Stomach (tissue), 9 donors: ENCODE results near the gene SEZ6L2. TPM values are rescaled to one million over a fixed set of nuclear protein-coding genes. Genes with fewer than 3 reads are reported as not detected.

Experiments
- DNase-seq, 2 donors: peaks; one replicate each; pipeline versions ENCODE4 v3.0.0 to v3.0.0-alpha.2; 2013 to 2019
- H3K27ac ChIP-seq, 5 donors: fragments of 200-600 bp in 4 of 5; sonication (generic) in 4 of 5; one replicate each; pipeline ENCODE4 v1.5.1; 2013 to 2019; ENCODE audit warnings: mild to moderate bottlenecking in 1 of 5, moderate library complexity in 1 of 5
- H3K27me3 ChIP-seq, 3 donors: fragments of 200-600 bp; sonication (generic); one replicate each; pipeline ENCODE4 v1.5.1; 2017 to 2019; ENCODE audit warnings: mixed run types in 1 of 3
- H3K36me3 ChIP-seq, 4 donors: fragments of 200-600 bp; sonication (generic); 1 replicate in 3 of 4; 2 replicates in 1 of 4; pipeline ENCODE4 v1.5.1; 2016 to 2019
- H3K4me1 ChIP-seq, 4 donors: fragments of 200-600 bp; sonication (generic); one replicate each; pipeline ENCODE4 v1.5.1; 2016 to 2019
- H3K4me3 ChIP-seq, 4 donors: fragments of 200-600 bp; sonication (generic) in 3 of 4; one replicate each; pipeline ENCODE4 v1.5.1; 2016 to 2019; ENCODE audit warnings: mild to moderate bottlenecking in 1 of 4
- H3K9me3 ChIP-seq, 4 donors: fragments of 200-600 bp; sonication (generic); one replicate each; pipeline ENCODE4 v1.5.1; 2016 to 2019
- EP300 ChIP-seq: sonication (generic); formaldehyde crosslinking; IDR thresholded peaks from one replicate; pipeline ENCODE4 v1.6.1; 2017; ENCODE audit warnings: antibody characterized with exemption
- POLR2A ChIP-seq, 4 donors: fragments of 450-650 bp; IDR thresholded peaks; one replicate each; pipeline ENCODE4 v1.6.1; 2016; ENCODE audit warnings: antibody characterized with exemption in 4 of 4, control low read depth in 2 of 4, mild to moderate bottlenecking in 1 of 4, moderate library complexity in 1 of 4
- POLR2AphosphoS5 ChIP-seq, 3 donors: sonication (generic); formaldehyde crosslinking; IDR thresholded peaks; one replicate each; pipeline ENCODE4 v1.6.1; 2016; ENCODE audit warnings: antibody characterized with exemption in 3 of 3
- WGBS, 5 donors: extraction: QIAGEN DNeasy Blood & Tissue Kit in 3 of 5; methylation state at CpG; one replicate each; pipeline versions ENCODE4 v1.1.5 to v1.1.7; 2013 to 2018; 5-methylcytosine and 5-hydroxymethylcytosine counted together
- intact Hi-C: fragments of 100-400 bp; cut with DNase I; formaldehyde crosslinking; loops from one replicate; pipeline ENCODE4 v1.15.1; 2023; ENCODE audit warnings: low total_unique reads
- polyA plus RNA-seq, 3 donors: library from polyadenylated mRNA; stranded (reverse); fragments of 200-250 nt; gene quantifications; one replicate each; pipeline ENCODE4 v1.2.3, GENCODE V29; 2013
- total RNA-seq, 5 donors: library from RNA; depleted of rRNA; stranded (reverse); fragments of >200 nt; gene quantifications; one replicate each; pipeline versions ENCODE4 v1.1.0 to v1.2.3, GENCODE V29; 2014 to 2016
- TF ChIP-seq, protein P1 (sequence below), 7 experiments: fragments of 450-650 bp in 4 of 7; fragments of 200-600 bp in 3 of 7; sonication (generic) in 3 of 7; IDR thresholded peaks; one replicate each; pipeline ENCODE4 v1.5.1; 2016 to 2019; ENCODE audit warnings: antibody characterized with exemption in 7 of 7, control low read depth in 2 of 7, mild to moderate bottlenecking in 1 of 7
- donor health status: healthy with polysubstance abuse.
- donor health status: Bipolar disorder and iron deficiency.
- donor health status: healthy.

Gene SEZ6L2
- total and polyA plus RNA-seq, 8 donors = 1.5 to 31.4 (median 7.7) TPM; not detected in 1

DNA sequence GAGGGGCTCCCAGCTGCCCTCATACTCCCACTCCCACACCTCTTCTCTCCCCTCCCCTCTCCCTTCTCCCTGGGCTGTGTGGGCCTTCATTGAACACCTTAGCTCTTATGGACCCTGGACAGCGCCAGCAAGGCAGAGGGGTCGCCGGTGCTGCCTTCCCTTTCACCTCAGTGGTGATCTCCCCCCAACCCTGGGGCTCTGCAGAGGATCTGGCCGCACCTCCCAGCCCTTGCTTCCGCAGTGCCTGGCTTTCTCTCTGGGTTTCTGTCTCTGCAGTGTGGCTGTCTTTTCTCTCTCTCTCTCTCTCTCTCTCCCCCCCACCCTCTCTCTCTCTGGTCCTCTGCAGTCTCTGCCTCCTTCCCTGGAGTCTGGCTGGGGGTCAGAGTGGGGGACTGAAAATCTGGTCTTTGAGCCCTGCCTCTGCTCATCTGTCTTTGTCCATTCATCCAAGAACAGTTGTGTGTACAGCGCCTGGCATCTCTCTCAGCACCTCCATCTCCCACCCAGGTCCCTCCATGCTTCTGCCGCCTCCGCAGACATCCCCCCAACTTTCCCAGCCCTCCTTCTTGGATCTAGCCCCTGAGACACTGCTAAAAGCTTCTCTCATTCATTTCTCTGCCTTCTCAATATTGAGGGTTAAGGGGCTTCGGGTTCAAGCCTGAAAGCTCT lies 1.1 kb downstream of the SEZ6L2 start:
- whole genome bisulfite sequencing, 5 donors = 14 to 24% (median 21%) methylated on average over 9 of the region's 9 CpGs
- Histone ChIP-seq H3K9me3 (no peaks in the 10 kb centered on the region), H3K4me3 (peak overlapping the region in 2 of 4 donors; percentile 66 to 68), H3K36me3 (no peaks in the 10 kb centered on the region), H3K27me3 (peaks cover 0 to 52% (median 25%) of the 10 kb centered on the region in 3 donors), H3K4me1 (peaks cover 4 to 38% (median 34%) of the 10 kb centered on the region in 4 donors), H3K27ac (peak overlapping the region in 1 of 5 donors; percentile 88)
- TF ChIP-seq POLR2AphosphoS5 (IDR thresholded peaks at IDR 0.05) = no peak
- TF ChIP-seq POLR2A (IDR thresholded peaks at IDR 0.05) = no peak
- no peak for TF ChIP-seq EP300
- TF ChIP-seq, protein P1, sequence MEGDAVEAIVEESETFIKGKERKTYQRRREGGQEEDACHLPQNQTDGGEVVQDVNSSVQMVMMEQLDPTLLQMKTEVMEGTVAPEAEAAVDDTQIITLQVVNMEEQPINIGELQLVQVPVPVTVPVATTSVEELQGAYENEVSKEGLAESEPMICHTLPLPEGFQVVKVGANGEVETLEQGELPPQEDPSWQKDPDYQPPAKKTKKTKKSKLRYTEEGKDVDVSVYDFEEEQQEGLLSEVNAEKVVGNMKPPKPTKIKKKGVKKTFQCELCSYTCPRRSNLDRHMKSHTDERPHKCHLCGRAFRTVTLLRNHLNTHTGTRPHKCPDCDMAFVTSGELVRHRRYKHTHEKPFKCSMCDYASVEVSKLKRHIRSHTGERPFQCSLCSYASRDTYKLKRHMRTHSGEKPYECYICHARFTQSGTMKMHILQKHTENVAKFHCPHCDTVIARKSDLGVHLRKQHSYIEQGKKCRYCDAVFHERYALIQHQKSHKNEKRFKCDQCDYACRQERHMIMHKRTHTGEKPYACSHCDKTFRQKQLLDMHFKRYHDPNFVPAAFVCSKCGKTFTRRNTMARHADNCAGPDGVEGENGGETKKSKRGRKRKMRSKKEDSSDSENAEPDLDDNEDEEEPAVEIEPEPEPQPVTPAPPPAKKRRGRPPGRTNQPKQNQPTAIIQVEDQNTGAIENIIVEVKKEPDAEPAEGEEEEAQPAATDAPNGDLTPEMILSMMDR (IDR thresholded peaks at IDR 0.05) = no peak
- intact Hi-C loops = no loop called here
- no peak for DNase-seq

DNA sequence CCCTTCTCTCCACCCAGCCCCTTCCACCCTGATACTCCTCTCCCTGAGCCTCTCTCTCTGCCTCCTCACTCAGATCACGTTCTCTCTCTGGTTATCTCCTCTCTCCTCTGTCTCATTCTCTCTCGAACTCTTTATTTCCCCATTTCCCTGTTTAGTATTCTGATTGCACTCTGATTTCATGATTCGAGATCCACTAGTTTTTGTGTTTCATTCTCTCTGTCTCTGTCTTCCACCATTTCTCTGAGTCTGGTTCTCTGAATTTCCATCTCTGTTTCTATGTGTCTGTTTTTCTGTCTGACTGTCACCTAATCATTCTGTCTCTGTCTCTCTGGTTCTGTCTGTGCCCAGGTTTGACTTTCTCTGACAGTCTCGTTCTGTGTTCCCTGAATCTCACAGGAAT lies 2.0 kb downstream of the SEZ6L2 start:
- Histone ChIP-seq H3K4me3 (no peak overlapping the region), H3K36me3 (no peaks in the 10 kb centered on the region), H3K27ac (no peak overlapping the region), H3K27me3 (peaks cover 0 to 52% (median 25%) of the 10 kb centered on the region in 3 donors), H3K4me1 (peaks cover 4 to 38% (median 34%) of the 10 kb centered on the region in 4 donors), H3K9me3 (no peaks in the 10 kb centered on the region)
- WGBS, 5 donors = 46 to 73% (median 52%) methylated on average over 4 of the region's 4 CpGs
- TF ChIP-seq POLR2A (IDR thresholded peaks at IDR 0.05) = no peak
- intact Hi-C loops = no loop called here
- DNase-seq = no peak

DNA sequence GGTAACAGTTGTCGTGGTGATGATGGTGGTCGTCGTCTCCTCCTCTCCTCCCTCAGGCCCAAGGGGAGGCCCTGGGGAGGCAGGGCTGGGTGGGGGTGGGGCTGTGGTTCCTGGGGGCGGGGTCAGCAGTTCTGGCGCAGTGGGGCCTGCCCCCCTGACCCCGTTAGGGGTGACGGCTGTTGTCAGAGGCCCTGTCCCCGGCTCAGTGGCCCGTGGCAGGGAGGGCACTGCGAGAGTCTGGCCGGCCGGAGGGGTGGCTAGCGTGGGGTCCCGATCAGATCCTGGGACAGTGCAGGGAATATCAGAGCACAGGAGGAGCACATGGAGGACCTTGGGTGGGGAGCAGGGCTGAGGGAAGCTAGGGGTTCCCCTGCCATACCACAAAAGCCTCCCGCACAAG lies 2.5 kb downstream of the SEZ6L2 start:
- Histone ChIP-seq H3K4me3 (no peak overlapping the region), H3K27me3 (peaks cover 0 to 52% (median 25%) of the 10 kb centered on the region in 3 donors), H3K4me1 (peaks cover 4 to 36% (median 33%) of the 10 kb centered on the region in 4 donors), H3K27ac (no peak overlapping the region), H3K36me3 (no peaks in the 10 kb centered on the region), H3K9me3 (no peaks in the 10 kb centered on the region)
- intact Hi-C loops = no loop called here
- no peak for TF ChIP-seq POLR2AphosphoS5 (IDR thresholded peaks at IDR 0.05)
- no peak for TF ChIP-seq POLR2A (IDR thresholded peaks at IDR 0.05)
- no peak for TF ChIP-seq EP300
- TF ChIP-seq, protein P1 (IDR thresholded peaks at IDR 0.05) = no peak
- WGBS, 5 donors = 53 to 58% (median 55%) methylated on average over 7 to 15 of the region's 15 CpGs
- no peak for DNase-seq

DNA sequence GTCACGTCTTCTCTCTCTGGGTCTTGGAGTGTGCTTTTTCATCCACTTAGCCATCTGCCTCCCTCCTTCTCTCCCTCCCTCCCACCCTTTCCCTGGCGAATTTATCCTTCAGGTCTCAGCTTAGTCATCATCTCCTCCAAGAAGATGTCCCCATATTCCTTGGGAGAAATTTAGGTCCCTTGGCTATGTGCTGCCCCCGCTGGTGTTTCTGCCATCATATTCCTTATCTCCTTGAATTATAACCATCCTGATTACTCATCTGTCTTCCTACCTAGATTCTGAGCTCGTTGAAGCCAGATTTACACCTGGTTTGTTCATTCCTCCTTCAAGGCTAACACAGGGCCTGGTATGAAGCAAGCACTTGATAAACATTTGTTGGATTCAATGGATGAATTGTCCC lies 5.0 kb downstream of the SEZ6L2 start:
- Histone ChIP-seq H3K36me3 (no peaks in the 10 kb centered on the region), H3K27ac (no peak overlapping the region), H3K27me3 (peaks cover 0 to 31% (median 25%) of the 10 kb centered on the region in 3 donors), H3K4me1 (peaks cover 4 to 13% (median 11%) of the 10 kb centered on the region in 4 donors), H3K4me3 (no peak overlapping the region), H3K9me3 (no peaks in the 10 kb centered on the region)
- no peak for TF ChIP-seq POLR2AphosphoS5 (IDR thresholded peaks at IDR 0.05)
- DNase-seq = no peak
- 66 to 76% (median 70%) methylated on average over 4 of the region's 4 CpGs for WGBS, 5 donors
- intact Hi-C loops = no loop called here

DNA sequence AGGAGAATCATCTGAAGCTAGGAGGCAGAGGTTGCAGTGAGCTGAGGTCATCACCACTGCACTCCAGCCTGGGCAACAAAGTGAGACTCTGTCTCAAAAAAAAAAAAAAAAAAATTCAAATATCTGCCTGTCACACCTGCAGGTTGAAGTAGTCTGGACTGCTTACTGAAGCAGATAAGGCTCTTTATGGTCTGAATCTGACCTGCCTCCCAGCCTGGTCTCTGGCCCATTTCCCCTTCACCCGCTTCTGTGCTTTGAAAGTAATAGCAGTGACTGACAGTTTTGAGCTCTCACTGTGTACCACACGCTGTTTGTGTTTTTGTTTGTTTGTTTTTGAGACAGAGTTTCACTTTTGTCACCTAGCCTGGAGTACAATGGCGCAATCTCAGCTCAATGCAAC lies 5.8 kb downstream of the SEZ6L2 start:
- DNase-seq = no peak
- 66 to 84% (median 78%) methylated on average over 3 of the region's 3 CpGs for WGBS, 5 donors

More for the DNA sequence above, 5.8 kb downstream of the SEZ6L2 start:
- no peaks in the 10 kb centered on the region for H3K9me3 ChIP-seq
- peaks cover 2 to 6% (median 3%) of the 10 kb centered on the region in 4 donors for H3K4me1 ChIP-seq
- no peak overlapping the region for H3K4me3 ChIP-seq
- intact Hi-C loops = no loop called here
- H3K27ac ChIP-seq = no peak overlapping the region
- H3K36me3 ChIP-seq = no peaks in the 10 kb centered on the region
- H3K27me3 ChIP-seq = peaks cover 0 to 23% (median 18%) of the 10 kb centered on the region in 3 donors
- TF ChIP-seq EP300 = no peak
- no peak for TF ChIP-seq POLR2AphosphoS5 (IDR thresholded peaks at IDR 0.05)
- TF ChIP-seq, protein P1 (IDR thresholded peaks at IDR 0.05) = no peak
- no peak for TF ChIP-seq POLR2A (IDR thresholded peaks at IDR 0.05)
